KMS-11 (cell line): Measurements from ENCODE around the gene C5orf46.

ENCODE experiments used
- H2AFZ ChIP-seq: fragments of 200-600 bp; sonication (generic); 2 replicates; pipeline ENCODE4 v1.6.1; 2016; ENCODE audit warnings: antibody characterized with exemption, mixed run types, low read depth
- H3K27ac ChIP-seq: fragments of 200-600 bp; sonication (generic); 2 replicates; pipeline ENCODE4 v1.6.1; 2016; ENCODE audit warnings: mild to moderate bottlenecking, mixed run types
- H3K27me3 ChIP-seq: fragments of 200-600 bp; sonication (generic); 2 replicates; pipeline ENCODE4 v1.6.1; 2017; ENCODE audit warnings: mild to moderate bottlenecking, low read depth, mixed run types, moderate library complexity; ENCODE audit not compliant: insufficient read depth
- H3K36me3 ChIP-seq: fragments of 200-600 bp; sonication (generic); 2 replicates; pipeline ENCODE4 v1.6.1; 2017; ENCODE audit warnings: mild to moderate bottlenecking, mixed run types; ENCODE audit not compliant: insufficient read depth
- H3K4me1 ChIP-seq: fragments of 200-600 bp; sonication (generic); 2 replicates; pipeline ENCODE4 v1.6.1; 2016; ENCODE audit warnings: mild to moderate bottlenecking, low read depth, mixed run types; ENCODE audit not compliant: poor library complexity, severe bottlenecking
- H3K4me2 ChIP-seq: fragments of 200-600 bp; sonication (generic); 2 replicates; pipeline ENCODE4 v1.7.0; 2016; ENCODE audit warnings: mild to moderate bottlenecking, mixed run types
- H3K4me3 ChIP-seq: fragments of 200-600 bp; sonication (generic); IDR thresholded peaks from 2 replicates; pipeline ENCODE4 v1.6.1; 2017; ENCODE audit warnings: low read depth, low read length, mixed read lengths; ENCODE audit not compliant: insufficient read depth
- H3K79me2 ChIP-seq: fragments of 200-600 bp; sonication (generic); 2 replicates; pipeline ENCODE4 v1.6.1; 2016; ENCODE audit warnings: low read depth, mixed run types; ENCODE audit not compliant: insufficient read depth
- H3K9ac ChIP-seq: fragments of 200-600 bp; sonication (generic); 2 replicates; pipeline ENCODE4 v1.6.1; 2016; ENCODE audit warnings: mild to moderate bottlenecking, mixed run types
- H4K20me1 ChIP-seq: fragments of 200-600 bp; sonication (generic); 2 replicates; pipeline ENCODE4 v1.6.1; 2016; ENCODE audit warnings: mild to moderate bottlenecking, mixed run types; ENCODE audit not compliant: insufficient read depth
- TF ChIP-seq, protein P1 (sequence below): fragments of 200-600 bp; sonication (generic); conservative IDR thresholded peaks from 2 replicates; pipeline ENCODE4 v1.6.1; 2017; ENCODE audit warnings: low read depth, mild to moderate bottlenecking, antibody characterized with exemption, low read length, moderate library complexity, mixed read lengths

The C5orf46 gene

DNA sequence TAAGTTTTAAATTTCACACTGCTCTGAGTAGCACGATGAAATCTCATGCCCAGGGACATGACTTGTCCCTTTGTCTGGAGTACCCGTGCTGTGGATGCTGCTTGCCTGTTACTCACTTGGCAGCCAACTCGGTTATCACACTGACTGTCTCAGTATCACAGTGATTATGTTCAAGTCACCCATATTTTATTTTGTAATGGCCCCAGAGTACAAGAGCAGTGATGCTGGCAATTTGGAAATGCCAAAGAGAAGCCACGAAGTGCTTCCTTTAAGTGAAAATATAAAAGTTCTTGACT, 50.6 kb downstream of the C5orf46 start:
- Histone ChIP-seq H4K20me1 (no peaks in the 10 kb centered on the region), H3K79me2 (no peaks in the 10 kb centered on the region), H3K27me3 (no peaks in the 10 kb centered on the region), H3K4me2 (no peak overlapping the region), H3K36me3 (no peaks in the 10 kb centered on the region), H3K4me3 (no peak overlapping the region), H3K4me1 (peaks cover 4% of the 10 kb centered on the region), H2AFZ (no peak overlapping the region), H3K27ac (no peak overlapping the region), H3K9ac (no peak overlapping the region)
- TF ChIP-seq, protein P1, sequence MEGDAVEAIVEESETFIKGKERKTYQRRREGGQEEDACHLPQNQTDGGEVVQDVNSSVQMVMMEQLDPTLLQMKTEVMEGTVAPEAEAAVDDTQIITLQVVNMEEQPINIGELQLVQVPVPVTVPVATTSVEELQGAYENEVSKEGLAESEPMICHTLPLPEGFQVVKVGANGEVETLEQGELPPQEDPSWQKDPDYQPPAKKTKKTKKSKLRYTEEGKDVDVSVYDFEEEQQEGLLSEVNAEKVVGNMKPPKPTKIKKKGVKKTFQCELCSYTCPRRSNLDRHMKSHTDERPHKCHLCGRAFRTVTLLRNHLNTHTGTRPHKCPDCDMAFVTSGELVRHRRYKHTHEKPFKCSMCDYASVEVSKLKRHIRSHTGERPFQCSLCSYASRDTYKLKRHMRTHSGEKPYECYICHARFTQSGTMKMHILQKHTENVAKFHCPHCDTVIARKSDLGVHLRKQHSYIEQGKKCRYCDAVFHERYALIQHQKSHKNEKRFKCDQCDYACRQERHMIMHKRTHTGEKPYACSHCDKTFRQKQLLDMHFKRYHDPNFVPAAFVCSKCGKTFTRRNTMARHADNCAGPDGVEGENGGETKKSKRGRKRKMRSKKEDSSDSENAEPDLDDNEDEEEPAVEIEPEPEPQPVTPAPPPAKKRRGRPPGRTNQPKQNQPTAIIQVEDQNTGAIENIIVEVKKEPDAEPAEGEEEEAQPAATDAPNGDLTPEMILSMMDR = no peak

- Histone ChIP-seq H2AFZ (no peak overlapping the region), H3K79me2 (no peaks in the 10 kb centered on the region), H3K27ac (no peak overlapping the region), H3K36me3 (no peaks in the 10 kb centered on the region), H4K20me1 (no peaks in the 10 kb centered on the region), H3K4me1 (peaks cover 4% of the 10 kb centered on the region), H3K27me3 (no peaks in the 10 kb centered on the region), H3K4me3 (no peak overlapping the region), H3K9ac (no peak overlapping the region), H3K4me2 (no peak overlapping the region)
- TF ChIP-seq, protein P1 = no peak
These were observed 51.2 kb downstream of the C5orf46 start for GRCh38 chr5:147854894-147855773.

- Histone ChIP-seq H2AFZ (no peak overlapping the region), H3K4me2 (no peak overlapping the region)
These were observed 52.0 kb downstream of the C5orf46 start for GRCh38 chr5:147854331-147854730.

DNA sequence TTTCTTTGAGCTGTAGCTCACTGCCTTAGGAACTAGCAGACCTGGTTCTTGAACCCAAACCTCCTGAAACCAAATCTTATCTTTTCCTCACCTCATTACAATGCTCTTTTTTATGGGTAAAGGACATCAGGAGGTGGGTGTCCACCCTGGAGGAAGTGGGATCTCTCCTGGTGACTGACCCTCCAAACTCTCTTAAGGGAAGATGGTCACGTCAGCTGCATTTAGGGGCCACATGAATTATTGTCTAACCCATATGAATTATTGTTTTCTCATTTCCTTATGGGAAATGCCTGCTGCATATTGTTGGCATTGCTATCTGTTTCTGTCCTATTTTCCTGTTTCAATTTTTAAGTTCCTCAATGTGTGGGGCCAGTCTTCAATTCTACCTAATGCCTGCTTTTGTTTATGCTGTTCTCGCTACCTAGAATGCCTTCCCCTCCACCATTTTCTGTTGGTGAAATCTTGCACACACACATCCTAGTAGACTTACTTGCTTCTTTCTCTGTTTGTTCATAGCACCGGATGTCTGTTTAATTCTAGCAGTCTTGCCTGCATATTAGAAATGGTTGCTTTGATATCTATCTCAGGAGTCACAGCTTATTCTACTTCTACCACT, 52.9 kb downstream of the C5orf46 start:
- Histone ChIP-seq H3K27me3 (no peaks in the 10 kb centered on the region), H3K79me2 (no peaks in the 10 kb centered on the region), H3K27ac (no peak overlapping the region), H3K4me2 (no peak overlapping the region), H2AFZ (no peak overlapping the region), H3K36me3 (no peaks in the 10 kb centered on the region), H3K9ac (no peak overlapping the region), H3K4me3 (no peak overlapping the region), H3K4me1 (peaks cover 4% of the 10 kb centered on the region), H4K20me1 (no peaks in the 10 kb centered on the region)
- TF ChIP-seq, protein P1 = no peak

More at GRCh38 chr5:147854331-147854730, 52.0 kb downstream of the C5orf46 start:
- peaks cover 4% of the 10 kb centered on the region for H3K4me1 ChIP-seq
- TF ChIP-seq, protein P1 = no peak
- H3K27me3 ChIP-seq = no peaks in the 10 kb centered on the region
- no peaks in the 10 kb centered on the region for H3K79me2 ChIP-seq
- no peak overlapping the region for H3K9ac ChIP-seq
- H3K36me3 ChIP-seq = no peaks in the 10 kb centered on the region
- no peaks in the 10 kb centered on the region for H4K20me1 ChIP-seq
- H3K27ac ChIP-seq = no peak overlapping the region
- no peak overlapping the region for H3K4me3 ChIP-seq
